ENCODE measurements around the gene NDUFV1. TPM values are rescaled to one million over a fixed set of nuclear protein-coding genes. Genes with fewer than 3 reads are reported as not detected.
A peak's percentile ranks its signal among the peaks of the same experiment; 100 is the strongest.

The NDUFV1 gene
- total RNA-seq (2014; rRNA removed; shearing (Covaris generic)) (168 and 209 TPM in 2 replicates), polyA plus RNA-seq (2016; fragmentation: Nextera tagmentation; extraction: Ambion mirVana) (136 TPM in 2 replicates)

DNA sequence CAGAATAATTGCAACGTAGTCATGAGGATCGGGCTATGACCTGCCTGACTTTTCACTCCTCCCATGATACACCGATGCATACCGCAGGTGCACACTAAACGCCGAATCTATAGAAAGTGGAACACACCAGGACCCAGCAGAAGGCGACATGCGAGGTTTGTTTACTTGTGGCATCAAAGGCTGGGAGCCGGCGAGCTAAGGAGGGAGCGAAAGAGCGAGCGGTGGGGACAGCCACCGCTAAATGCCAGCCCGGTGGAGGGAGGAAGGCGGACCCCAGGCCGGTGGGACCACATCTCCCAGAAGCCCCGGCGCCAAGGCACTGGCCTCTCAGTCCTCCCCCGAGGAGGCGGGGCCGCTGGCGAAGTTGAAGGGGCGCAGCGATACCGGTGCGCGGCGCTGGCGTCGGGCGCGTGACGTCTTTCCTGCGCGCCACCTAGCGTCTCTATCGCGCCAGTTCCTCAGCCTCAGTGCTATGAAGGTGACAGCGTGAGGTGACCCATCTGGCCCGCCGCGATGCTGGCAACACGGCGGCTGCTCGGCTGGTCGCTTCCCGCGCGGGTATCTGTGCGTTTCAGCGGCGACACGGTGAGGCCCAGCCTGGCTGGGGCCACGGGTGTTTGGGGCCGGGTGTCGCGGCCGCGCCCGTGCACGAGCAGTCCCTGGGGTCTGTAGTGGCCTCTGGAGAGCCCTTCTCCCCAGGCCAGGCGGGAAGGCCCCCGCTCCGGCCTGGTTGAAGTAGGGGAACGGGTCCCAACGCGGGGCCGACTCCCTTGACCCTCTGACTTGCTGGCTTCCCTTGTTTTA lies at the start of gene NDUFV1:
TSS of gene NDUFV1 (plus strand) at position 445 of the 804 bp plus-strand sequence. CDS start at position 514, 69 bp downstream.
- 1% methylated on average over 64 to 67 of the region's 69 CpGs for WGBS, 2 experiments (ENCODE audit: low coverage in 1 of 2, low lambda C conversion rate in 2 of 2, missing lambda C conversion rate in 2 of 2)
- Histone ChIP-seq H3K4me1 (ENCODE audit: insufficient read depth) (peaks cover 5% of the 10 kb centered on the region; the same call in 1 of the 2 replicates), H3K9ac (peak within 1 kb of the TSS; percentile 92), H3F3A (ENCODE audit: insufficient read depth) (no peaks in the 10 kb centered on the region), H3K9me3 (ENCODE audit: low read depth) (no peaks in the 10 kb centered on the region), H3K36me3 (ENCODE audit: low read depth) (no peaks in the 10 kb centered on the region; the same call in 1 of the 2 replicates), H3K4me2 (ENCODE audit: unreplicated experiment) (peak within 1 kb of the TSS; percentile 74), H3K79me2 (ENCODE audit: insufficient read depth) (peaks cover 22% of the 10 kb centered on the region), H3K4me3 (peak within 1 kb of the TSS; percentile 91), H3K27me3 (replicated peaks; ENCODE audit: insufficient read depth) (no peaks in the 10 kb centered on the region), H3K9me2 (ENCODE audit: insufficient read depth) (no peaks in the 10 kb centered on the region), H2AFZ (peak within 1 kb of the TSS; percentile 96), H4K20me1 (ENCODE audit: insufficient read depth) (no peaks in the 10 kb centered on the region), H3K27ac (peak within 1 kb of the TSS; percentile 3; the same call in 1 of the 2 replicates)
- peak; percentile 97 for DNase-seq
- TF ChIP-seq EZH2 (IDR thresholded peaks at IDR 0.05; ENCODE audit: insufficient read depth, poor library complexity, severe bottlenecking): no peak
- no peak for TF ChIP-seq EZH2phosphoT487 (IDR thresholded peaks at IDR 0.05; ENCODE audit: insufficient read depth, low read depth)
- in situ Hi-C loops (cut with MboI): no loop called here

DNA sequence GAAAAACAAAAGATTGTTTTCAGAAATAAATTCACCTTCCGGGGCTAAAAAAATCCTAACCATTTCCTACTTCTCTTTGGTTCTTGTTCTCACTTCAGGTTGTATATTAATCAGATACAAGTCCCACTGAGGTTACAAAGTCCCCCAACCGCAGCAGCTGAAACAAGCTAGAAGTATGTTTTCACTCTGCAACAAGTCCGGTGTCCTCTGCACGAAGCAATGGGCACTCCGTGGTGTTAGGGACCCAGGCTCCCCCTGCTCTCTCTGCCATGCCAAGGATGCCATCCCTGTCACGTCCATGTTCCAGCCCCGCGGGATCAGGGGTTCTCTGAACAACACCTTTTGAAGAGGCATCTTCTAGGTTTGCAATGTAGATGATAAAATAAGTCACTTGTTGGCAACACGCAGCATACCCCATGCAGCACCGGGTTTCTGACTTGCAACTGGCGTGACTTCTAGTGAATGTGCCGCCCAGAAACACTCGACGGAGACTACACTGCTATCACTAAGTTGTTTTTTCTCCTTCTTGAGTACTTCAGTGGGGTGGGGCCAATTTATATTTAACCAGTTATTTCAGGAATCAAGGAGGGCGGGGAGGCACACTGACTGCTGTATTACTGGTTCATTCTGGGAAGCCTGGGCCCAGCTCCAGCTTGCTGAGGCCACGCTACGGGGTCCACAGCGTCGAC lies 48.5 kb upstream of the NDUFV1 start:
- peak; percentile 34 for DNase-seq
- no peaks in the 10 kb centered on the region for H3K36me3 ChIP-seq (ENCODE audit: low read depth)
- no peak overlapping the region for H3K9ac ChIP-seq

DNA sequence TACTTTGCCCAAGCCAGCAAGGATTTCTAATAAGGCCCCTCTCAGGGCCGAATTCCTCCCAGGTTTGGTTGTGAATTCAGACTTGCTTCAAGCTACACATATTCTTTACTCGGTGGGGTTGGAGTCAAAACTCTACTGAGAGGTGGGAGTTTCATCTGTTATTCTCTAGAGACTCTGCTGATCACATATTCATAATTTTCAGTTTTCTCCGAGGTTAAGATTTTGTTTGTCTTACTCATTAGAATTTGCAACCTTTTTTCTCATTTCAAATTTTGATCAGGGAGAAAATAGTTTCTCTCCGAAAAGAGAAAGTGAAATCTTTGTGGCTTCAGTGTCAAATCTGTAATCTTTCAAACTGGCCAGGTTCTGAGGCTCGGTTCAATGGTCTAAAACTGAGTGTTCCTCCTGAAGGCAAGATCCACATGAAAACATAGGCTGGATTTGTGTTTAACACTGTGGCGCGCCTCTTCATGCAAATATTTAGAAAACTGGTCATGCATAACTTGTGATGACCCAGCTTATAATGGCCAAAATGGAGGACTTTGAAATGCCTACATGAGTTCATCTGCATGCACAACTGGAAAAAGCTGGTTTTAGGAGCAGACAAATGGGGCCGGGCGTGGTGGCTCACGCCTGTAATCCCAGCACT lies 44.6 kb upstream of the NDUFV1 start:
- H3K4me3 ChIP-seq: no peak overlapping the region
- H3K4me2 ChIP-seq (ENCODE audit: unreplicated experiment): no peak overlapping the region
- 68 to 80% methylated on average over 10 of the region's 10 CpGs for WGBS, 2 experiments (ENCODE audit: low coverage in 1 of 2, low lambda C conversion rate in 2 of 2, missing lambda C conversion rate in 2 of 2)
- DNase-seq: peak; percentile 19
- H3K27ac ChIP-seq: no peak overlapping the region
- TF ChIP-seq EZH2phosphoT487 (IDR thresholded peaks at IDR 0.05; ENCODE audit: insufficient read depth, low read depth) (no peak), EZH2 (IDR thresholded peaks at IDR 0.05; ENCODE audit: insufficient read depth, poor library complexity, severe bottlenecking) (no peak)
- H3K9me3 ChIP-seq (ENCODE audit: low read depth): no peaks in the 10 kb centered on the region
- H3K79me2 ChIP-seq (ENCODE audit: insufficient read depth): no peaks in the 10 kb centered on the region
- H3K36me3 ChIP-seq (ENCODE audit: low read depth): no peaks in the 10 kb centered on the region
- no peaks in the 10 kb centered on the region for H3K9me2 ChIP-seq (ENCODE audit: insufficient read depth)
- H3K27me3 ChIP-seq (replicated peaks; ENCODE audit: insufficient read depth): 0 out of 2 replicates have a peak, but pooled peaks cover 8% of the 10 kb centered on the region
- H4K20me1 ChIP-seq (ENCODE audit: insufficient read depth): no peaks in the 10 kb centered on the region
- no peaks in the 10 kb centered on the region for H3F3A ChIP-seq (ENCODE audit: insufficient read depth)
- H3K4me1 ChIP-seq (ENCODE audit: insufficient read depth): peaks cover 21% of the 10 kb centered on the region
- H2AFZ ChIP-seq: no peak overlapping the region
- in situ Hi-C loops (cut with MboI): no loop called here
- H3K9ac ChIP-seq: no peak overlapping the region

More for the DNA sequence above, 48.5 kb upstream of the NDUFV1 start:
- H3K9me2 ChIP-seq (ENCODE audit: insufficient read depth): no peaks in the 10 kb centered on the region
- H3K4me1 ChIP-seq (ENCODE audit: insufficient read depth): peaks cover 9% of the 10 kb centered on the region
- H3K27ac ChIP-seq: no peak overlapping the region
- no peaks in the 10 kb centered on the region for H3K79me2 ChIP-seq (ENCODE audit: insufficient read depth)
- peak overlapping the region; percentile 58; the same call in 1 of the 2 replicates for H2AFZ ChIP-seq
- no peaks in the 10 kb centered on the region for H3K9me3 ChIP-seq (ENCODE audit: low read depth)
- no peaks in the 10 kb centered on the region for H3F3A ChIP-seq (ENCODE audit: insufficient read depth)
- TF ChIP-seq EZH2phosphoT487 (IDR thresholded peaks at IDR 0.05; ENCODE audit: insufficient read depth, low read depth) (no peak), EZH2 (IDR thresholded peaks at IDR 0.05; ENCODE audit: insufficient read depth, poor library complexity, severe bottlenecking) (no peak)
- in situ Hi-C loops (cut with MboI): no loop called here
- no peak overlapping the region for H3K4me2 ChIP-seq (ENCODE audit: unreplicated experiment)
- no peaks in the 10 kb centered on the region for H4K20me1 ChIP-seq (ENCODE audit: insufficient read depth)
- 39 to 51% methylated on average over 19 of the region's 19 CpGs for WGBS, 2 experiments (ENCODE audit: low coverage in 1 of 2, low lambda C conversion rate in 2 of 2, missing lambda C conversion rate in 2 of 2)
- H3K27me3 ChIP-seq (replicated peaks; ENCODE audit: insufficient read depth): 0 out of 2 replicates have a peak, but pooled peaks cover 5% of the 10 kb centered on the region
- H3K4me3 ChIP-seq: no peak overlapping the region

Data from GM23248 (cell line).